NCI-H2196 treated with DMSO at 0.1 percent for 48 hours (cell line): ENCODE measurements around the gene TBCE.
"Not testable (repeated sequence)": the region's sequence is repeated elsewhere in the genome, so short reads cannot be mapped to it uniquely, and the experiment has no call there.

Experiments used
- DNase-seq: peaks from one replicate; lab custom pipeline; 2025; ENCODE audit not compliant: unreplicated experiment; lab: John Stamatoyannopoulos, UW

The TBCE gene

DNA sequence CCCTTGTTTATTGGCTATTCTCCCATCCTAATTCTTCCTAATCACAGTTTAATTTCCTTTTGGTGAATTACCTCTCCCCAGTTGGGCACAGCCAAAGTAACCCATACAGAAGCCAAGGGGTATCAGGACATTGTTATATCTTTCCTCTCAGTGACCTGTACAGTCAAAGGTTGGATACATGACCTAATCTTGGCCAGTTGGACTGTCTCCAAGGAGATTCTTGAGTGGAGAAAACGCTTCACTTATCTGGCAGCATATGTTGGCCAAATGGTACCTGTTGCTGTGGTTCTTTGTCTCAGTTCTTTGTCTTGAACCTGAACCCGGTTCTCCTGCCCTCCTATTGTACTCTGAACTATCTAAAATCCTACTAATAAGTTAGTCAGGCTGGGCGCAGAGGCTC, 15.3 kb upstream of the TBCE start:
- DNase-seq: no peak

- DNase-seq: no peak
Measured at GRCh38 chr1:235357485-235358373, 9.5 kb upstream of the TBCE start.

- no peak for DNase-seq
Measured at GRCh38 chr1:235358899-235359298, 8.3 kb upstream of the TBCE start.

- not testable (repeated sequence) for DNase-seq
Measured at GRCh38 chr1:235364189-235364588, 3.0 kb upstream of the TBCE start.

GRCh38 chr1:235366286-235366685, 941 bp upstream of the TBCE start:
- DNase-seq: no peak

DNA sequence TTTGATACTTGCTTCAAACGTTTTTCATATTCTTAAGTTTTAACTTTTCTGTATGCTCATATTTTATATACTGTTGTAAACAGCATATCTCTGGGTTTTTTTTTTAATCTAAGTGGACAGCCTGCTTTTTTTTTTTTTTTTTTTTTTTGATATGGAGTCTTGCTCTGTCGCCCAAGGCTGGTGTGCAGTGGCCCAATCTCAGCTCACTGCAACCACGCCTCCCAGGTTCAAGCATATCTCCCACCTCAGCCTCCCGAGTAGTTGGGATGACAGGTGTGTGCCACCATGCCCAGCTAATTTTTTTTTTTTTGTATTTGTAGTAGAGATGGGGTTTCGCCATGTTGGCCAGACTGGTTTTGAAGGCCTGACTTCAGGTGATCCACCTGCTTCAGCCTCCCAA, 1.2 kb downstream of the TBCE start:
- no peak for DNase-seq

DNA sequence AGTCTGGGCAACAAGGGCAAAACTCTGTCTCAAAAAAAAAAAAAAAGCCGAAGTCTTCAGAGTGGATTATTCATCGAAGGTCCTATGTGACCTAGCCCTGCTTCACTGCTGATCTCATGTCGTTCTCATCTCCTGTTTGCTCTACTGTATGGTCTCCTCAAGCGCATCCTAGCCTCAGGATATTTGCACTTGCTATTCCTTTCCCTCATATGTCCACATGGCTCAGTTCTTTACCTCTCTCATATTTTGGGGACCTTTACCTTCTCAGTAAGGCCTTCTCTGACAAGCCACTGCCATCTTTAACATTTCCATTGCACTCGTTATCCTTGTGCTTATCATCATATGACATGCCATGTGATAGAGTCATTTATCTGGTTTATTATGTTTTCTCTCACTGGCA, 2.6 kb downstream of the TBCE start:
- DNase-seq: no peak

DNA sequence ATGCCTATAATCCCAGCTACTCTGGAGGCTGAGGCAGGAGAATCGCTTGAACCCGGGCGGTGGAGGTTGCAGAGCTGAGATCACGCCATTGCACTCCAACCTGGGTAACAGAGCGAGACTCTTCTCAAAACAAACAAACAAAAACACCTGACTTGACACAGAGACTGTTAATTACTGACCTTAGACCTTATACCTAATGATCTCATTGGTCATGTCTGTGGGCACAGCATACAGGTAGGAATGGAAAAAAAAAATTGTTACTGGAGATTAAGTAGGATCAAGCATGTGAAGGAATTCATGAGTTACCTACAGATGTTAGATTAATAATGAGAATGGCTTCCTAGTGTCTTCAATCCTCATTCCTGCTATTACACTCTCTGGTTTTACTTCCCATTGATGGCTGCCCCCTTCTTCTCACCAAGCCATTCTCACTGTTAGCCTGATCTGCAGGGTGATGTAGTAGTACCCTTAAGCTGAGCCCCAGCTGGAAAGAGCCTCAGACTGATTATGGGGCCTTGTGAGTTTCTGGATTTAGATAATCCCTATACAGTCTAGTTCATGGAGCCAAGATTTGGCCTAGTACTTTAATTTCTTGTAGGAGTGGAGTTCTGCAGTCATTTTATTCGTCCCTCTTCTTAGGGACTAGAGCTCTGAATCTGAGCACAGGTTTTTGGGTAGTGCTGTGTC, 8.8 kb downstream of the TBCE start:
- no peak for DNase-seq

DNA sequence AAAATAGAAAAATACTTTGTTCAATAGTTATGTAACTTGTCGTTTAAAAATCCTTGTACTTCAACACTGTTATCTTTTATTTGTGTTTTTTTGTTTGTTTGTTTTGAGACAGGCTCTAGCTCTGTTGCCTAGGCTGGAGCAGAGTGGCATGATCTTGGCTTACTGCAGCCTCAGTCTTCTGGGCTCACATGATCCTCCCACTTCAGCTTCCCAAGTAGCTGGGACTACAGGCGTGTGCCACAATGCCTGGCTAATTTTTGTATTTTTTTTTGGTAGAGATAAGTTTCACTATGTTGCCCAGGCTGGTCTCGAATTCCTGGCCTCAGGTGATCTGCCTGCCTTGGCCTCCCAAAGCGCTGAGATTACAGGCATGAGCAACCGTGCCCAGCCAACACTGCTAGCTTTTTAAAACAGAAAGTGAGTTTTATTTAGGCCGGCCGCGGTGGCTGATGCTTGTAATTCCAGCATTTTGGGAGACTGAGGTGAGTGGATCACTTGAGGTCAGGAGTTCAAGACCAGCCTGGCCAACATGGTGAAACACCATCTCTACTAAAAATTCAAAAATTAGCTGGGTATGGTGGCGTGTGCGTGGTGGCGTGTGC, 11.0 kb downstream of the TBCE start:
- not testable (repeated sequence) for DNase-seq

DNA sequence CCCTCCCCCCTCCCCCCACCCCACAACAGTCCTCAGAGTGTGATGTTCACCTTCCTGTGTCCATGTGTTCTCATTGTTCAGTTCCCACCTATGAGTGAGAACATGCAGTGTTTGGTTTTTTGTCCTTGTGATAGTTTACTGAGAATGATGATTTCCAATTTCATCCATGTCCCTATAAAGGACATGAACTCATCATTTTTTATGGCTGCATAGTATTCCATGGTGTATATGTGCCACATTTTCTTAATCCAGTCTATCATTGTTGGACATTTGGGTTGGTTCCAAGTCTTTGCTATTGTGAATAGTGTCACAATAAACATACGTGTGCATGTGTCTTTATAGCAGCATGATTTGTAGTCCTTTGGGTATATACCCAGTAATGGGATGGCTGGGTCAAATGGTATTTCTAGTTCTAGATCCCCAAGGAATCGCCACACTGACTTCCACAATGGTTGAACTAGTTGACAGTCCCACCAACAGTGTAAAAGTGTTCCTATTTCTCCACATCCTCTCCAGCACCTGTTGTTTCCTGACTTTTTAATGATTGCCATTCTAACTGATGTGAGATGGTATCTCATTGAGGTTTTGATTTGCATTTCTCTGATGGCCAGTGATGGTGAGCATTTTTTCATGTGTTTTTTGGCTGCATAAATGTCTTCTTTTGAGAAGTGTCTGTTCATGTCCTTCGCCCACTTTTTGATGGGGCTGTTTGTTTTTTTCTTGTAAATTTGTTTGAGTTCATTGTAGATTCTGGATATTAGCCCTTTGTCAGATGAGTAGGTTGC, 14.9 kb downstream of the TBCE start:
- DNase-seq: not testable (repeated sequence)

DNA sequence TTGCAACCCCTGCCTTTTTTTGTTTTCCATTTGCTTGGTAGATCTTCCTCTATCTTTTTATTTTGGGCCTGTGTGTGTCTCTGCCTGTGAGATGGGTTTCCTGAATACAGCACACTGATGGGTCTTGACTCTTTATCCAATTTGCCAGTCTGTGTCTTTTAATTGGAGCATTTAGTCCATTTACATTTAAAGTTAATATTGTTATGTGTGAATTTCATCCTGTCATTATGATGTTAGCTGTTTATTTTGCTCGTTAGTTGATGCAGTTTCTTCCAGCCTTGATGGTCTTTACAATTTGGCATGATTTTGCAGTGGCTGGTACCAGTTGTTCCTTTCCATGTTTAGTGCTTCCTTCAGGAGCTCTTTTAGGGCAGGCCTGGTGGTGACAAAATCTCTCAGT, 18.4 kb downstream of the TBCE start:
- not testable (repeated sequence) for DNase-seq

- no peak for DNase-seq
Measured at GRCh38 chr1:235391874-235392273, 24.6 kb downstream of the TBCE start.

DNA sequence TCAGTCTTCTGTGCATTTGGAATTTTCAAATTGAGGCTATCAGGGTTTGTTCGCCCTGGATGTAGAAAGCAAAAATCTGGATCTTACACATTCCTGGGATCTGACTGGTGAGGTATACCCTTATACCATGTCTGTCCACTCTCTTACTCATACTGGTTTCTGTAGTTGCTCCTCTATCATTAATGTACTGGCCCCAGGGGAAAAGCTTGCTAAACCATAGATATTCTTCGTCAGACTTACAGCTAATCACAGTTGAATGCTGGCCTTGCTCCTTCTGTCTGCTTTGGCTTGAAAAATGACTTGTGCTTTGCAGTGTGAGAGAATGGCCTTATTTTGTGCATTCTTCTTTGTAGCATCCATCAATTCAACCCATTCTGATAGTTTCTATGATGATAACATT, 30.5 kb downstream of the TBCE start:
- DNase-seq: no peak

DNA sequence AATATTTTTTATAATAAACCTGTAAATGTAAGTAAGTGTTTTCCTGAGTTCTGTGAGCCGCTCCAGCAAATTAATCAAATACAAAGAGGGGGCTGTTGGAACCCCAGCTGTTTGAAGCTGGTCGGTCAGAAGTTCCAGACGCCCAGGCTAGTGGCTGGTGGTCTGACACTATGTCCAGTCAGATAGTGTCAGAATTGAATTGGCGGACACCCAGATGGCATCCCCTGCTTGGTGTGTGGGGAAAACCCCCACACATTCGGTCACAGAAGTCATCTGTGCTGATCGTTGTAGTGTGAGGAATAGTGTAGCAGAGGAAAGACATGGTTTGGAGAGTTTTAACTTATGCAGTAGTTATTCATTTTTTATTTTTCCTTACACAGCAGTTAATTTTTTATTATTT, 32.4 kb downstream of the TBCE start:
- no peak for DNase-seq

DNA sequence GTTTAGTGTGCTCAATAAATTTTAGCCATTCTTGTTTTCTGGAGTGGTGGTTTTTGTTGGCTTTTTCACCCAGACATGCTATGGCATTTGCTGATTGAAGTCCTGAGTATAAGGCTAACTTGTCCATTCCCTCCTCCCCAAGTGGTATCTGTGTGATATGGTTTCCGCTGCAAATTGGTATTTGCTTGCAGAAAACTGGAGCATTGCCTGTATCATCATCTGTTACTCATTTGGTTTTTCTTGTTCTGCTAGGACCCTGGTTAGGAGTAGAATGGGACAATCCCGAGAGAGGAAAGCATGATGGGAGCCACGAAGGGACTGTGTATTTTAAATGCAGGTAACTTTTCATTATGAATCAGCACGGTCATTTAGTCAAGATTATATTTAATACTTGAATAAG, 34.0 kb downstream of the TBCE start:
- no peak for DNase-seq

DNA sequence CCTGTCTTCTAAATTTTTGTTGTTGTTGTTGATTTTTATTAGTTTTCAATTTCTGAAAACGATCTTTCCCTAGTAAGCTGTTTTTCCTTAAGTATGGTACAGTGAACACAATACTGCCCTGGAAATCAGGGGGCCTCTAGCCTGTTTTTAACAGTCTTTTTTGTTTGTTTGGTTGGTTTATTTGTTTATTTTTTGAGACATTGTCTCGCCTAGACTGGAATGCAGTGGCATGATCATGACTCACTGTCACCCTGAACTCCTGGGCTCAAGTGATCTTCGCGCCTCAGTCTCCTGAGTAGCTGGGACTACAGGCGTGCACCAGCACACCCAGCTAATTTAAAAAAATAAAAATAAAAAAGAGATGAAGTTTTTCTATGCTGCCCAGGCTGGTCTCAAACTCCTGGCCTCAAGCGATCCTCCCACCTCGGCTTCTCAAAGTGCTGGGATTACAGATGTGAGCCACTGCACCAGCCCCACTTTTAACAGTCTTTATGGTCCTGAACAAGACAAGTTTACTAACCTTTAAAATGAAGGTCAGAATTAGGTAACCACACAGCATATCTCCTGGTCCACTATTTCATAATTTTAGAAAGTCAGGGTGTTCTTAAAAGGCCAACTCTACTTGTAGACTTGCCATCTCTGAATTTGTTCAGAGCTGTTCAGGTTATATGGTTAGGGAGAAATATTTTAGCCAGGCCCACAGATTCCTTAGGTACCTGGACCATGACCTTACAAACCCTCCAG, 35.4 kb downstream of the TBCE start:
- no peak for DNase-seq

- DNase-seq: no peak
Measured at GRCh38 chr1:235403593-235403992, 36.4 kb downstream of the TBCE start.

DNA sequence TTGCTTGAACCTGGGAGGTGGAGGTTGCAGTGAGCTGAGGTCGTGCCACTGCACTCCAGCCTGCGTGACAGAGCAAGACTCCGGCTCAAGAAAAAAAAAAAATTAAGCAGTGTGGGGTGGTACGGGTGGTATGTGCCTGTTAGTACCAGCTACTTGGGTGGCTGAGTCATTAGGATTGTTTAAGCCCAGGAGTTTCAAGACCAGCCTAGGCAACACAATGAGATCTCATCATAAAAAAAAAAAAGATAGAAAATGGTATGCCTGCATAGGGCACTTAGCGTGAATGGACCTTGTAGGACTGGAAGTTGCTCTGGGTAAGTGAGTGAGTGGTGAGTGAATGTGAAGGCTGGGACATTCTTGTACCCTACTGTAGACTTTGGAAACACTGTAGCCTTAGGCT, 37.0 kb downstream of the TBCE start:
- DNase-seq: no peak

DNA sequence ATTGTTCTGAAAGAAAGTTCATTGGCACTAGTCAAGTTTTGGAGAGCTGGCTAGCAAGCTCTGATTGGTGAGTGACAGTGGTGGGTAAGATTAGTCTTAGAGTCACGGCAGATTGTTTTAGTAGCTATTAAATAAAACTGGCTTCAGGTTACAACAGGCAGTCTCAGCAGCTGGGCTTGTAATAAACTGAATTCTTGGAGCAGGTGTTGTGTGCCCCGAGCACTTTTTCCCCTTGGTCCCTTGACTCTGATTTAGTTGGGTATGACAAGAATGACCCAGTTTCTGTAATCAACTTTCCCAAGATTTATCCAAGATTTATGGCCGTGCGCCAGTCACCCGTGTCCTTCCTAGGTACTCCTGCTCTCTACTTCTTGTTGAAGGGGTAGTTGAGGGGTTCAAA, 40.2 kb downstream of the TBCE start:
- DNase-seq: no peak

DNA sequence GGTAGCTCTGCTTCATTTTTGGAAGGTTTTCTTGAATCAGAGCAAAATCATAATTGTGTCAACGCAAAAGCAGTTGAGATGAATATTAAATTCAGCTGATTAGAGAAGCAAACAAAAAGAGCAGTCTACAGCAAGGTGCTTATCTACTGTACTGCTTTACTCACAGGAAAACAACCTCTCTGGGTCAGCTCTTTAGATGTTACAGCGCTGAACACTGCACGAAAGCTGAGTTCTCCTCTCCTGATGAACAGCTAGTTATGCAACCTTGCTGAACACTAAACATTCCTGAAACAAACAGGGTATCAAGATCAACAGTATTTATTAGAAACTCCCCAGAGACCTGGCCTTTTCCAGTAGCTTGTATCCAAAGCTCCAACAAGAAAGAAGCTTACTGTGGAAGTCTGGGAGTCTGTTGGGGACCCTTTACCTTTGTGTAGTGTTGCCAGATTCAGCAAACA, 41.3 kb downstream of the TBCE start:
- DNase-seq: no peak
